CD14-positive monocyte (primary cell): ENCODE data around the gene NXF1. TPM values are rescaled to one million over a fixed set of nuclear protein-coding genes. Genes with fewer than 3 reads are reported as not detected.

ENCODE experiments used
- DNase-seq, 3 donors: peaks; one replicate each; pipeline ENCODE4 v3.0.0-alpha.2; 2011 to 2022
- H2AFZ ChIP-seq: 2 replicates; pipeline ENCODE4 v1.6.0; 2012; ENCODE audit warnings: mild to moderate bottlenecking, low read depth, low read length, inconsistent platforms; ENCODE audit not compliant: insufficient read depth, poor library complexity, severe bottlenecking
- H3K27ac ChIP-seq, 2 donors: 1 replicate in 1 of 2; 2 replicates in 1 of 2; pipeline ENCODE4 v1.5.1; 2012 to 2013; ENCODE audit warnings: low read length in 2 of 2, control low read depth in 1 of 2, inconsistent platforms in 1 of 2, low read depth in 1 of 2, mild to moderate bottlenecking in 1 of 2
- H3K27me3 ChIP-seq, 2 donors: one replicate each; pipeline versions ENCODE4 v1.6.0 to v1.6.1; 2011 to 2013; ENCODE audit warnings: low read length in 2 of 2; ENCODE audit not compliant: control insufficient read depth in 2 of 2, insufficient read depth in 2 of 2
- H3K36me3 ChIP-seq, 2 donors: replicated peaks in 1 of 2; 1 replicate in 1 of 2; 2 replicates in 1 of 2; pipeline versions ENCODE4 v1.5.1 to v1.6.1; 2012 to 2013; ENCODE audit warnings: low read length in 2 of 2, control low read depth in 1 of 2, inconsistent platforms in 1 of 2, mild to moderate bottlenecking in 1 of 2; ENCODE audit not compliant: insufficient read depth in 2 of 2, control insufficient read depth in 1 of 2
- H3K4me1 ChIP-seq, 2 donors: 1 replicate in 1 of 2; 2 replicates in 1 of 2; pipeline versions ENCODE4 v1.5.1 to v1.6.1; 2012 to 2013; ENCODE audit warnings: low read length in 2 of 2, control low read depth in 1 of 2, inconsistent platforms in 1 of 2, mild to moderate bottlenecking in 1 of 2, moderate library complexity in 1 of 2; ENCODE audit not compliant: insufficient read depth in 2 of 2, control insufficient read depth in 1 of 2
- H3K4me2 ChIP-seq: replicated peaks from 2 replicates; pipeline ENCODE3; 2012; ENCODE audit warnings: low read length, moderate library complexity, mild to moderate bottlenecking; ENCODE audit not compliant: poor library complexity, severe bottlenecking; ENCODE audit errors: extremely low read depth
- H3K4me3 ChIP-seq, 3 experiments: fragments of 200-600 bp in 1 of 3; sonication (generic) in 1 of 3; replicated peaks in 1 of 3; 1 replicate in 2 of 3; 2 replicates in 1 of 3; pipeline ENCODE4 v1.5.1; 2011 to 2013; ENCODE audit warnings: low read length in 3 of 3, mild to moderate bottlenecking in 3 of 3, control low read depth in 2 of 3, low read depth in 2 of 3, inconsistent platforms in 1 of 3, moderate library complexity in 1 of 3
- H3K79me2 ChIP-seq: 2 replicates; pipeline ENCODE4 v1.6.0; 2012; ENCODE audit warnings: mild to moderate bottlenecking, control low read depth, inconsistent platforms, low read length, moderate library complexity; ENCODE audit not compliant: insufficient read depth
- H3K9ac ChIP-seq: 2 replicates; pipeline ENCODE4 v1.6.0; 2017; ENCODE audit warnings: low read length, mild to moderate bottlenecking; ENCODE audit not compliant: insufficient read depth, poor library complexity, severe bottlenecking
- H3K9me3 ChIP-seq, 2 donors: replicated peaks in 1 of 2; 1 replicate in 1 of 2; 2 replicates in 1 of 2; pipeline versions ENCODE4 v1.5.1 to v1.6.1; 2012 to 2013; ENCODE audit warnings: low read length in 2 of 2, control low read depth in 1 of 2; ENCODE audit not compliant: control insufficient read depth in 1 of 2, insufficient read depth in 1 of 2
- H4K20me1 ChIP-seq: 2 replicates; pipeline ENCODE4 v1.6.0; 2012; ENCODE audit warnings: mild to moderate bottlenecking, low read length, control low read depth, moderate library complexity; ENCODE audit not compliant: insufficient read depth
- H3K27ac Mint-ChIP-seq, 7 donors: one replicate each; pipeline ENCODE4 v1.8.0; 2020; ENCODE audit warnings: mild to moderate bottlenecking in 7 of 7, mixed read lengths in 7 of 7, moderate library complexity in 6 of 7, inconsistent platforms in 2 of 7
- H3K27me3 Mint-ChIP-seq, 3 donors: one replicate each; pipeline ENCODE4 v1.8.0; 2021 to 2022; ENCODE audit warnings: low read depth in 3 of 3, mild to moderate bottlenecking in 3 of 3, mixed read lengths in 3 of 3, moderate library complexity in 3 of 3, inconsistent platforms in 1 of 3
- H3K36me3 Mint-ChIP-seq, 2 donors: one replicate each; pipeline ENCODE4 v1.8.0; 2020; ENCODE audit warnings: mixed read lengths in 2 of 2, inconsistent platforms in 1 of 2, mild to moderate bottlenecking in 1 of 2
- H3K4me1 Mint-ChIP-seq: one replicate; pipeline ENCODE4 v1.8.0; 2020; ENCODE audit warnings: mild to moderate bottlenecking, mixed read lengths
- H3K4me3 Mint-ChIP-seq, 2 donors: one replicate each; pipeline ENCODE4 v1.8.0; 2020; ENCODE audit warnings: mild to moderate bottlenecking in 2 of 2, mixed read lengths in 2 of 2, moderate library complexity in 1 of 2
- H3K9me3 Mint-ChIP-seq, 7 donors: one replicate each; pipeline ENCODE4 v1.8.0; 2020 to 2022; ENCODE audit warnings: mixed read lengths in 7 of 7, mild to moderate bottlenecking in 6 of 7, moderate library complexity in 6 of 7, inconsistent platforms in 2 of 7
- WGBS: methylation state at CpG from one replicate; pipeline ENCODE4 v1.1.5; 2013; ENCODE audit warnings: missing lambda C conversion rate; ENCODE audit not compliant: insufficient coverage; 5-methylcytosine and 5-hydroxymethylcytosine counted together
- intact Hi-C, 2 donors: fragments of 100-400 bp; cut with micrococcal nuclease; formaldehyde crosslinking; loops; one replicate each; pipeline versions ENCODE4 v1.15.0 to v1.15.1; 2023
- polyA plus RNA-seq, 3 donors: library from polyadenylated mRNA; depleted of rRNA in 1 of 3; unstranded in 2 of 3; stranded (reverse) in 1 of 3; fragments of 300-500 nt in 2 of 3; fragments of >200 nt in 1 of 3; fragmentation: Illumina TruSeq in 2 of 3; gene quantifications; 1 replicate in 2 of 3; 2 replicates in 1 of 3; pipeline ENCODE4 v1.2.3, GENCODE V29; 2012 to 2021
- TF ChIP-seq, protein P1 (sequence below): fragments of 200-600 bp; IDR thresholded peaks from one replicate; pipeline ENCODE4 v1.8.0; 2022; ENCODE audit warnings: antibody characterized with exemption, mild to moderate bottlenecking

Gene NXF1
- polyA plus RNA-seq, 3 donors: 50.1 to 748 (median 70.6) TPM

GRCh38 chr11:62757846-62758788 is 47.1 kb downstream of the NXF1 start:
- Histone ChIP-seq H4K20me1 (no peaks in the 10 kb centered on the region), H3K79me2 (peaks cover 23% of the 10 kb centered on the region), H3K4me1 (peaks cover 20 to 30% of the 10 kb centered on the region in 2 donors), H3K36me3 (no peaks in the 10 kb centered on the region), H3K4me3 (no peak overlapping the region), H3K27me3 (no peaks in the 10 kb centered on the region), H3K4me2 (no peak overlapping the region), H3K9ac (no peak overlapping the region), H2AFZ (no peak overlapping the region), H3K27ac (no peak overlapping the region), H3K9me3 (no peaks in the 10 kb centered on the region)
- peaks cover 1 to 3% (median 2%) of the 10 kb centered on the region in 3 donors for H3K27me3 Mint-ChIP-seq
- intact Hi-C loops: no loop called here
- TF ChIP-seq, protein P1, sequence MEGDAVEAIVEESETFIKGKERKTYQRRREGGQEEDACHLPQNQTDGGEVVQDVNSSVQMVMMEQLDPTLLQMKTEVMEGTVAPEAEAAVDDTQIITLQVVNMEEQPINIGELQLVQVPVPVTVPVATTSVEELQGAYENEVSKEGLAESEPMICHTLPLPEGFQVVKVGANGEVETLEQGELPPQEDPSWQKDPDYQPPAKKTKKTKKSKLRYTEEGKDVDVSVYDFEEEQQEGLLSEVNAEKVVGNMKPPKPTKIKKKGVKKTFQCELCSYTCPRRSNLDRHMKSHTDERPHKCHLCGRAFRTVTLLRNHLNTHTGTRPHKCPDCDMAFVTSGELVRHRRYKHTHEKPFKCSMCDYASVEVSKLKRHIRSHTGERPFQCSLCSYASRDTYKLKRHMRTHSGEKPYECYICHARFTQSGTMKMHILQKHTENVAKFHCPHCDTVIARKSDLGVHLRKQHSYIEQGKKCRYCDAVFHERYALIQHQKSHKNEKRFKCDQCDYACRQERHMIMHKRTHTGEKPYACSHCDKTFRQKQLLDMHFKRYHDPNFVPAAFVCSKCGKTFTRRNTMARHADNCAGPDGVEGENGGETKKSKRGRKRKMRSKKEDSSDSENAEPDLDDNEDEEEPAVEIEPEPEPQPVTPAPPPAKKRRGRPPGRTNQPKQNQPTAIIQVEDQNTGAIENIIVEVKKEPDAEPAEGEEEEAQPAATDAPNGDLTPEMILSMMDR: no peak
- DNase-seq: no peak
- WGBS: 92% methylated on average over 3 of the region's 9 CpGs
- peaks cover 21% of the 10 kb centered on the region for H3K4me1 Mint-ChIP-seq
- no peaks in the 10 kb centered on the region for H3K9me3 Mint-ChIP-seq
- H3K27ac Mint-ChIP-seq: peak overlapping the region in 1 of 7 donors; percentile 25
- no peak overlapping the region for H3K4me3 Mint-ChIP-seq
- H3K36me3 Mint-ChIP-seq: peaks cover 4 to 6% of the 10 kb centered on the region in 2 donors

DNA sequence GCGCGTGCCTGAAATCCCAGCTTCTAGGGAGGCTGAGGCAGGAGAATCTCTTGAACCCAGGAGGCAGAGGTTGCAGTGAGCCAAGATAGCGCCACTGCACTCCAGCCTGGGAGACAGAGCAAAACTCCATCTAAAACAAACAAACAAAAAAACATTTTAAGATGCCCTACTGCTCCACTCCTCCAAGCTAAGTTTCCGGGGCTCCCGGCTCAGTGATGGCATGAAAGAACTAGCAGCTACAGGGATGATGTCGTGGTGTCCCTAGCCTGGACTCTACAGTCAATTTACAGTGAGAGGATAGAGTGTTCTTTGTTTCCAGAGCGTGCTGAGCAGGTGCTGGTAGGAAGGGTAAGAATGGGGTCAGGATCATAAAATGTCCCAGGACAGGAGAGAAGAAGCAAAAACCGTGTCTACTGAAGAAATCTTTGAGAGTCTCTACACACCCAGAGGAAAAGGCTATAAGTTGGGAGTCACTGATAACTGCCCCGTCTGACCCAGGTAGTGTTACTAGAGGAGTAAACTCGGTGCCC is 50.1 kb downstream of the NXF1 start:
- Mint-ChIP-seq H3K9me3 (no peaks in the 10 kb centered on the region), H3K4me1 (peaks cover 16% of the 10 kb centered on the region), H3K4me3 (no peak overlapping the region), H3K27me3 (peaks cover 1 to 2% (median 1%) of the 10 kb centered on the region in 3 donors), H3K36me3 (peaks cover 8 to 24% of the 10 kb centered on the region in 2 donors), H3K27ac (peak overlapping the region in 1 of 7 donors; percentile 15)
- Histone ChIP-seq H3K9ac (no peak overlapping the region), H2AFZ (peak overlapping the region; percentile 90), H3K4me2 (no peak overlapping the region), H3K4me3 (no peak overlapping the region), H3K9me3 (no peaks in the 10 kb centered on the region), H3K4me1 (peaks cover 12 to 19% of the 10 kb centered on the region in 2 donors), H3K36me3 (peaks cover 5 to 18% of the 10 kb centered on the region in 2 donors), H3K27ac (no peak overlapping the region), H4K20me1 (no peaks in the 10 kb centered on the region), H3K27me3 (no peaks in the 10 kb centered on the region), H3K79me2 (peaks cover 34% of the 10 kb centered on the region)
- intact Hi-C loops: no loop called here
- WGBS: 100% methylated on average over 6 of the region's 10 CpGs
- TF ChIP-seq, protein P1: no peak
- no peak for DNase-seq
